ENCODE data around the gene TMPRSS7.

Gene TMPRSS7

DNA sequence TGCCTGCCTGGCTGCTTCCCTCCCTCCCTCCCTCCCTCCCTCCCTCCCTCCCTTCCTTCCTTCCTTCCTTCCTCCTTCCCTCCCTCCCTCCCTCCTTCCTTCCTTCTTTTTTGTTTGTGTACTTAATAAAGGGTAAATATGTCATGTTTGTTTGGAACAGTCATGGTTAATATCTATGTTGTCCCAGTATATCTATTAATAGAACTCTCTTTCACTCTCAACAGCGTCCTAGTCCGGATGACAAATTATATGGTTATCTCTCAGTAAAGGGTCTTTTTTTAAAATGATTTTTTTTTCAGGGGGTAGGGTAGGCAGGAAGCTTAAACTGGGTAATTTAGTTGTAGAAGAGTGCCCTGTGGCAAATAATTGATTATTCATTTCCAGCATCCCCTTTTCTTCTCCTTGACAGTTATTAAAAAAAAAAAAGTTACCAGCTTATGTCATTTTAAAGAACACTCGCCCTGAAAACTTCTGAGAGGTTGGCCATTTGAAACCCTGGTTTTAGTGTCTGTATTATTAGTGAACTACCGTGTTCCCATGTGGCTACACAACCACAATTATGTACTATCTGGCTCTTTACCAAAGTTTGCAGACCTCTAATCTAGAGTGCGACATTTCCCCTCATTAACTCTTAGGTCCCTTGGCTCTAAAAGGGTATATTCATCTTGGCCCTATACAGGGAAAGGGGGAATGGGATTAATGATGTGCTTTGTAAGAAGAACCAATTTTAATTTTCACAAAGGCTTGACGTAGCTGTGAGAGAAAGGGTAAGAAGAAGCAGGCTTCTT is 22.1 kb upstream of the TMPRSS7 start:
- peak overlapping the region; percentile 90 for H2AFZ ChIP-seq (ENCODE audit: low read depth, low read length)
- peaks cover 11% of the 10 kb centered on the region for H3K4me1 ChIP-seq (ENCODE audit: low read length)
- H3K4me3 ChIP-seq (ENCODE audit: low read length) = no peak overlapping the region
- no peak overlapping the region for H3K27ac ChIP-seq (ENCODE audit: low read length)
- H3K4me2 ChIP-seq (ENCODE audit: low read length) = no peak overlapping the region; the same call in 1 of the 2 replicates
- no peaks in the 10 kb centered on the region for H3K79me2 ChIP-seq (ENCODE audit: low read length)
- TF ChIP-seq, protein P1, sequence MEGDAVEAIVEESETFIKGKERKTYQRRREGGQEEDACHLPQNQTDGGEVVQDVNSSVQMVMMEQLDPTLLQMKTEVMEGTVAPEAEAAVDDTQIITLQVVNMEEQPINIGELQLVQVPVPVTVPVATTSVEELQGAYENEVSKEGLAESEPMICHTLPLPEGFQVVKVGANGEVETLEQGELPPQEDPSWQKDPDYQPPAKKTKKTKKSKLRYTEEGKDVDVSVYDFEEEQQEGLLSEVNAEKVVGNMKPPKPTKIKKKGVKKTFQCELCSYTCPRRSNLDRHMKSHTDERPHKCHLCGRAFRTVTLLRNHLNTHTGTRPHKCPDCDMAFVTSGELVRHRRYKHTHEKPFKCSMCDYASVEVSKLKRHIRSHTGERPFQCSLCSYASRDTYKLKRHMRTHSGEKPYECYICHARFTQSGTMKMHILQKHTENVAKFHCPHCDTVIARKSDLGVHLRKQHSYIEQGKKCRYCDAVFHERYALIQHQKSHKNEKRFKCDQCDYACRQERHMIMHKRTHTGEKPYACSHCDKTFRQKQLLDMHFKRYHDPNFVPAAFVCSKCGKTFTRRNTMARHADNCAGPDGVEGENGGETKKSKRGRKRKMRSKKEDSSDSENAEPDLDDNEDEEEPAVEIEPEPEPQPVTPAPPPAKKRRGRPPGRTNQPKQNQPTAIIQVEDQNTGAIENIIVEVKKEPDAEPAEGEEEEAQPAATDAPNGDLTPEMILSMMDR (IDR thresholded peaks at IDR 0.05; ENCODE audit: low read depth, low read length) = no peak
- TF ChIP-seq EZH2phosphoT487 (IDR thresholded peaks at IDR 0.05; ENCODE audit: low read depth) = no peak
- H3K27me3 ChIP-seq (ENCODE audit: low read depth, low read length) = no peaks in the 10 kb centered on the region
- H3K36me3 ChIP-seq (replicated peaks; ENCODE audit: low read depth, low read length) = no peaks in the 10 kb centered on the region
- H3K9me3 ChIP-seq (ENCODE audit: insufficient read depth, low read length) = no peaks in the 10 kb centered on the region
- H4K20me1 ChIP-seq (ENCODE audit: insufficient read depth, low read length) = no peaks in the 10 kb centered on the region
- no peak overlapping the region for H3K9ac ChIP-seq (ENCODE audit: low read length)

DNA sequence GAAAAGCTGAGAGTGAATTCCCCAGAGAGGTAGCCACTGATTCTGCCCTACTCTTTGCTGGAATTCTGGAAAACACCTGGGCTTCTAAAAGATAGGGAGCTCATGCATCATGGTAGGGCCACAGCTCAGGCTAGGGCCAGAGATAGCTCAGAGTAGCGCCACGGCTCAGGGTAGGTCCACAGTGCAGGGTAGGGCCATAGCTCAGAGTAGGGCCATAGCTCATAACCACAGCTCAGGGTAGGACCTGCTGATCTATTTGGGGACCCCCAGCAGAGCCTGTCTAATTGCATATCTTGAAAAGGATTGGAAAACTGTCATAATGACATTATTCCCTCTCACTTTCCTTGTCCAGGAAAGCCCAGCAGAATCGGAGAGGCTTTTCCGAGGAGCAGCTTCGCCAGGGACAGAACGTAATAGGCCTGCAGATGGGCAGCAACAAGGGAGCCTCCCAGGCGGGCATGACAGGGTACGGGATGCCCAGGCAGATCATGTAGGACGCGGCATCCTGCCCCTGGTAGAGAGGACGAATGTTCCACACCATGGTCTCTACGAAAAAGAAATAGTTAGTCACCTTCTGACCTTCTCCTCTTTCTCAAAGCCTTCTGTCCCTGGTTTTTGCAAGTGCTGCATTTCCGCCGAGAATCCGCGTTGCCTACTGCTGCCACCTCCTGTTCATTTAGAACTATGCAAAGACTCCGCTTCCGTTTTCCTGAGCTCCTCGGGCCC is 21.3 kb upstream of the TMPRSS7 start:
- no peaks in the 10 kb centered on the region for H4K20me1 ChIP-seq (ENCODE audit: insufficient read depth, low read length)
- peak overlapping the region; percentile 43 for H3K9ac ChIP-seq (ENCODE audit: low read length)
- H3K36me3 ChIP-seq (replicated peaks; ENCODE audit: low read depth, low read length) = no peaks in the 10 kb centered on the region
- peak overlapping the region; percentile 76 for H3K4me2 ChIP-seq (ENCODE audit: low read length)
- no peaks in the 10 kb centered on the region for H3K9me3 ChIP-seq (ENCODE audit: insufficient read depth, low read length)
- H3K27ac ChIP-seq (ENCODE audit: low read length) = no peak overlapping the region
- peak overlapping the region; percentile 90 for H2AFZ ChIP-seq (ENCODE audit: low read depth, low read length)
- no peaks in the 10 kb centered on the region for H3K27me3 ChIP-seq (ENCODE audit: low read depth, low read length)
- TF ChIP-seq EZH2phosphoT487 (IDR thresholded peaks at IDR 0.05; ENCODE audit: low read depth) = no peak
- TF ChIP-seq, protein P1 (IDR thresholded peaks at IDR 0.05; ENCODE audit: low read depth, low read length) = peak; percentile 69
- H3K4me1 ChIP-seq (ENCODE audit: low read length) = peaks cover 11% of the 10 kb centered on the region
- no peaks in the 10 kb centered on the region for H3K79me2 ChIP-seq (ENCODE audit: low read length)
- peak overlapping the region; percentile 66 for H3K4me3 ChIP-seq (ENCODE audit: low read length)

DNA sequence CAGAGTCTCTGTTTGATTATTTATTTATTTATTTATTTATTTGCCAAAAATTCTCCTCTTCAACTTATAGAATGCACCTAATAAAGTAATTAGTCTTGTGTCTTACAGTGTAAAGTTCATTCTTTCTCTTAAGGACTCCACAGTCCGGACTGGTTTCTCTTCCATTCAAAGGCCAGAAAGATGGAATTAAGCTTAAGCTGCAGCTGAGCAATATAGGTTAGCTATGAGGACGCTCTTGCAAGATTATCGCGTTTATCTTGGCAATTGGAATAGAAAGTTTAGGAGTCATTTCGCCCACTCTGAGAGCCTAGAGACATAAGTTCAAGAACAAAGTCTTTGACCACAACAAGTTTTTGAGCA is 20.8 kb upstream of the TMPRSS7 start:
- no peaks in the 10 kb centered on the region for H3K27me3 ChIP-seq (ENCODE audit: low read depth, low read length)
- no peaks in the 10 kb centered on the region for H3K36me3 ChIP-seq (replicated peaks; ENCODE audit: low read depth, low read length)
- H3K4me2 ChIP-seq (ENCODE audit: low read length) = peak overlapping the region; percentile 76
- no peaks in the 10 kb centered on the region for H3K9me3 ChIP-seq (ENCODE audit: insufficient read depth, low read length)
- no peaks in the 10 kb centered on the region for H4K20me1 ChIP-seq (ENCODE audit: insufficient read depth, low read length)
- peaks cover 11% of the 10 kb centered on the region for H3K4me1 ChIP-seq (ENCODE audit: low read length)
- TF ChIP-seq, protein P1 (IDR thresholded peaks at IDR 0.05; ENCODE audit: low read depth, low read length) = no peak
- no peak for TF ChIP-seq EZH2phosphoT487 (IDR thresholded peaks at IDR 0.05; ENCODE audit: low read depth)
- H3K79me2 ChIP-seq (ENCODE audit: low read length) = no peaks in the 10 kb centered on the region
- H3K9ac ChIP-seq (ENCODE audit: low read length) = peak overlapping the region; percentile 43
- H2AFZ ChIP-seq (ENCODE audit: low read depth, low read length) = peak overlapping the region; percentile 90
- peak overlapping the region; percentile 66 for H3K4me3 ChIP-seq (ENCODE audit: low read length)
- H3K27ac ChIP-seq (ENCODE audit: low read length) = no peak overlapping the region

DNA sequence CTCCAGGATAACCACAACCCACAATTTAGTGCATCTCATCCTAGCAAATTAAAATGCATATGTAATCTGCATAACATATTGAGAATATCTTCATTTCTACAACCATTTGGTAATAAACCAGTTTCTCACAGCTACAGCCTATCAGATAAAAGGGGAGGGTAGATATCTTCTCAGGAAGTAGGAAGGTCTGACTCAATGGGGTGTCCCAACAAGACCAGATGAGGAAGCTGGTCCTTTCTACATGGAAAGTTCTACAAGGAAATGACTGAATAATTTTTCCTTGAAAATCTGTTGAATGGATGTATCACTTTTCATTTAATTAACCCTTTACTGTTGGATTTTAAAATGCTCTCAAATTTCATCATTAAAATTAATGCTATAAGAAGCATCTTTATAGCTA is 17.4 kb upstream of the TMPRSS7 start:
- Histone ChIP-seq H3K27ac (ENCODE audit: low read length) (no peak overlapping the region), H3K79me2 (ENCODE audit: low read length) (no peaks in the 10 kb centered on the region), H3K4me3 (ENCODE audit: low read length) (no peak overlapping the region), H3K9me3 (ENCODE audit: insufficient read depth, low read length) (no peaks in the 10 kb centered on the region), H3K27me3 (ENCODE audit: low read depth, low read length) (no peaks in the 10 kb centered on the region), H3K36me3 (replicated peaks; ENCODE audit: low read depth, low read length) (no peaks in the 10 kb centered on the region), H2AFZ (ENCODE audit: low read depth, low read length) (no peak overlapping the region), H3K4me1 (ENCODE audit: low read length) (peaks cover 11% of the 10 kb centered on the region), H4K20me1 (ENCODE audit: insufficient read depth, low read length) (no peaks in the 10 kb centered on the region), H3K4me2 (ENCODE audit: low read length) (no peak overlapping the region), H3K9ac (ENCODE audit: low read length) (no peak overlapping the region)
- no peak for TF ChIP-seq EZH2phosphoT487 (IDR thresholded peaks at IDR 0.05; ENCODE audit: low read depth)
- TF ChIP-seq, protein P1 (IDR thresholded peaks at IDR 0.05; ENCODE audit: low read depth, low read length) = no peak
